Mesendoderm (in vitro differentiated cells): ENCODE results near the gene PDE3A.
A peak's percentile ranks its signal among the peaks of the same experiment; 100 is the strongest.
"Not testable (repeated sequence)": the region's sequence is repeated elsewhere in the genome, so short reads cannot be mapped to it uniquely, and the experiment has no call there.

Source experiments
- DNase-seq: peaks from one replicate; pipeline ENCODE4 v3.0.0; 2013
- H2AK5ac ChIP-seq: 2 replicates; pipeline ENCODE4 v1.6.1; 2013; ENCODE audit warnings: low read length, inconsistent platforms
- H2BK120ac ChIP-seq: 2 replicates; pipeline ENCODE4 v1.6.1; 2013; ENCODE audit warnings: low read depth, mild to moderate bottlenecking, low read length, moderate library complexity, mixed read lengths
- H2BK15ac ChIP-seq: replicated peaks from 2 replicates; pipeline ENCODE4 v1.6.1; 2013; ENCODE audit warnings: low read depth, mild to moderate bottlenecking, moderate library complexity
- H2BK5ac ChIP-seq: 2 replicates; pipeline ENCODE4 v1.6.1; 2013; ENCODE audit warnings: low read length, inconsistent platforms
- H3K18ac ChIP-seq: 2 replicates; pipeline ENCODE4 v1.6.1; 2013; ENCODE audit warnings: mild to moderate bottlenecking, low read length, mixed read lengths
- H3K23ac ChIP-seq: one replicate; pipeline ENCODE4 v1.6.1; 2013; ENCODE audit warnings: low read length
- H3K27ac ChIP-seq: 2 replicates; pipeline ENCODE4 v1.5.1; 2013; ENCODE audit warnings: low read depth, mild to moderate bottlenecking, inconsistent platforms, low read length, moderate library complexity
- H3K27me3 ChIP-seq: 2 replicates; pipeline ENCODE4 v1.6.1; 2013; ENCODE audit warnings: low read length, control low read depth, mild to moderate bottlenecking, inconsistent platforms; ENCODE audit not compliant: insufficient read depth, poor library complexity
- H3K36me3 ChIP-seq: 2 replicates; pipeline ENCODE4 v1.6.1; 2013; ENCODE audit warnings: low read length, inconsistent platforms; ENCODE audit not compliant: control insufficient read depth, insufficient read depth
- H3K4ac ChIP-seq: one replicate; pipeline ENCODE4 v1.6.1; 2013; ENCODE audit warnings: low read depth, mild to moderate bottlenecking, low read length, moderate library complexity
- H3K4me1 ChIP-seq: 2 replicates; pipeline ENCODE4 v1.6.1; 2013; ENCODE audit warnings: low read depth, low read length, inconsistent platforms; ENCODE audit not compliant: control insufficient read depth
- H3K4me2 ChIP-seq: 2 replicates; pipeline ENCODE4 v1.6.1; 2013; ENCODE audit warnings: low read length
- H3K4me3 ChIP-seq: 2 replicates; pipeline ENCODE4 v1.5.1; 2013; ENCODE audit warnings: mild to moderate bottlenecking, low read length
- H3K56ac ChIP-seq: one replicate; pipeline ENCODE4 v1.6.1; 2013; ENCODE audit warnings: low read length
- H3K79me1 ChIP-seq: 2 replicates; pipeline ENCODE4 v1.6.1; 2013; ENCODE audit warnings: low read length, inconsistent platforms
- H3K79me2 ChIP-seq: 2 replicates; pipeline ENCODE4 v1.6.1; 2013; ENCODE audit warnings: mild to moderate bottlenecking, low read length; ENCODE audit not compliant: control insufficient read depth, insufficient read depth
- H3K9ac ChIP-seq: 2 replicates; pipeline ENCODE4 v1.6.1; 2013; ENCODE audit warnings: low read length, inconsistent platforms
- H4K5ac ChIP-seq: one replicate; pipeline ENCODE4 v1.6.1; 2013; ENCODE audit warnings: low read length
- H4K8ac ChIP-seq: one replicate; pipeline ENCODE4 v1.6.1; 2013; ENCODE audit warnings: low read depth, mild to moderate bottlenecking, control low read depth, low read length, moderate library complexity
- WGBS: extraction: QIAGEN DNeasy Blood & Tissue Kit; methylation state at CpG from one replicate; pipeline ENCODE4 v1.1.7; 2013; ENCODE audit warnings: low lambda C conversion rate, missing lambda C conversion rate; ENCODE audit not compliant: insufficient coverage; ENCODE audit errors: extremely low coverage; 5-methylcytosine and 5-hydroxymethylcytosine counted together

PDE3A gene

DNA sequence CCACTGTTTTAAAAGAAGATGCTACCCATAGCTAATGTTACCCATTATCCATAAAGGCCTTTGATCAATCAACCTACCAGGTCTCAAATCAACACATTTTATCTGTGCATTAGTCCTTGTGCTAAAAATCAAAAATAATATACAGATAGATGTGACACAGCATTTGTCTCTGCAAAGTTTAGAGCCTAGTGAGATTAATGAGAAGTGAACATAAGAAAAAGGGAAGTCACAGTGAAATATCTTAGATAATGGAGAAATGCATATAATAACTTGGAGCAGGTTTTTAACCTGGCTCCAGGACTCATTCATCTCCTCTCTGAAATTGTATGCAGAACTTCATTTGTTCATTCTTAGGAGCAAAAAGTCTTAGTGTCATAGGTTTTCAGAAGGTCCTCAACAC lies 7.2 kb downstream of the PDE3A start:
- H3K23ac ChIP-seq, result no peak overlapping the region
- H2BK15ac ChIP-seq, result no peak overlapping the region
- no peak overlapping the region for H3K4ac ChIP-seq
- H3K9ac ChIP-seq, result no peak overlapping the region
- H3K4me1 ChIP-seq, result no peaks in the 10 kb centered on the region
- H3K27ac ChIP-seq, result no peak overlapping the region
- no peaks in the 10 kb centered on the region for H3K36me3 ChIP-seq
- no peak overlapping the region for H2AK5ac ChIP-seq
- no peak overlapping the region for H4K8ac ChIP-seq
- H2BK5ac ChIP-seq, result no peak overlapping the region
- no peak overlapping the region for H4K5ac ChIP-seq
- H3K79me2 ChIP-seq, result no peaks in the 10 kb centered on the region
- no peak overlapping the region for H3K4me3 ChIP-seq
- no peak overlapping the region for H3K56ac ChIP-seq
- no peaks in the 10 kb centered on the region for H3K79me1 ChIP-seq
- H2BK120ac ChIP-seq, result no peak overlapping the region
- H3K27me3 ChIP-seq, result no peaks in the 10 kb centered on the region
- no peak overlapping the region for H3K4me2 ChIP-seq
- H3K18ac ChIP-seq, result no peak overlapping the region
- no peak for DNase-seq

DNA sequence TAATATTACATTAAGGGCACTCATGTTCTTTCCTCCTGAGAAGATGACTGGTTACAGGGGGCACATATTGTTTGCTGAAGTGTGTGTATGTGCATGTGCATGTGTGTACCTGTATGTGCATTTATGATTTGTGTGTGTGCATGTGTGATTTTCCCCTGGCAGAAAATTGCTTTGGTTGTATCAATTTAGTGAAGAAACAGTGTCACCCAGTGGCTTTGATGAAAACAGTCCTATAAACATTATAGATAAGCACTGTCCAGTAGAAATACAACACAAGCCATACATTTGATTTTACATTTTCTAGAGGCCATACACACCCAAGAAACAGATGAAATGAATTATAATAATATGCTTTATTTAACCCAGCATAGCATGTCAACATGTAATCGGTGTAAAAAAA lies 8.6 kb downstream of the PDE3A start:
- Histone ChIP-seq H3K27ac (no peak overlapping the region), H3K4me2 (no peak overlapping the region), H2BK15ac (no peak overlapping the region), H3K36me3 (no peaks in the 10 kb centered on the region), H3K9ac (no peak overlapping the region), H2BK120ac (no peak overlapping the region), H4K5ac (no peak overlapping the region), H3K23ac (no peak overlapping the region), H3K27me3 (no peaks in the 10 kb centered on the region), H2BK5ac (no peak overlapping the region), H3K56ac (no peak overlapping the region), H3K4me3 (no peak overlapping the region), H3K4ac (no peak overlapping the region), H3K18ac (no peak overlapping the region), H2AK5ac (no peak overlapping the region), H3K79me2 (no peaks in the 10 kb centered on the region), H3K4me1 (no peaks in the 10 kb centered on the region), H3K79me1 (no peaks in the 10 kb centered on the region), H4K8ac (no peak overlapping the region)
- DNase-seq, result peak; percentile 5
- no CpG with 5 or more reads among the region's 1 CpG for WGBS

DNA sequence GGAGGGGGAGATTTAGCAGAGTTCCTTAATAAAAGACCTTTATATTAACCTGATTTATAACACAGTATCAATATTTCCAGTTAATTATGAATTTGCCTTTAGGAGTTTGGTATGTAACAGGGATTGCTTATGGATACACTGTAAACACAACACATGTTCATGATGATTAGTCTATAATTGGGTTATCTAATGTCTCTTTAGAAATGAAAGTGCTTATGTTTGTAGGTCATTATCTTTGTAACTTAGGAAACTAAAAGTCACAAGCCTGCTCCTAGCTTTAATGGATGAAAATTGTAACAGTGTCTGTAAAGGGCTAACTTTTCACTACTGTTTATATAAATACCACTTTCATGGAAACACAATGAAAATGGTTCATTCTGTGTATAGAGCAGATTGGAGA lies 9.4 kb downstream of the PDE3A start:
- Histone ChIP-seq H3K56ac (no peak overlapping the region), H2AK5ac (no peak overlapping the region), H2BK15ac (no peak overlapping the region), H3K4me1 (no peaks in the 10 kb centered on the region), H3K9ac (no peak overlapping the region), H3K4me2 (no peak overlapping the region), H3K27me3 (no peaks in the 10 kb centered on the region), H2BK5ac (no peak overlapping the region), H3K4me3 (no peak overlapping the region), H3K27ac (no peak overlapping the region), H3K4ac (no peak overlapping the region), H3K18ac (no peak overlapping the region), H4K8ac (no peak overlapping the region), H4K5ac (no peak overlapping the region), H3K36me3 (no peaks in the 10 kb centered on the region), H3K79me2 (no peaks in the 10 kb centered on the region), H3K79me1 (no peaks in the 10 kb centered on the region), H2BK120ac (no peak overlapping the region), H3K23ac (no peak overlapping the region)
- DNase-seq, result no peak

DNA sequence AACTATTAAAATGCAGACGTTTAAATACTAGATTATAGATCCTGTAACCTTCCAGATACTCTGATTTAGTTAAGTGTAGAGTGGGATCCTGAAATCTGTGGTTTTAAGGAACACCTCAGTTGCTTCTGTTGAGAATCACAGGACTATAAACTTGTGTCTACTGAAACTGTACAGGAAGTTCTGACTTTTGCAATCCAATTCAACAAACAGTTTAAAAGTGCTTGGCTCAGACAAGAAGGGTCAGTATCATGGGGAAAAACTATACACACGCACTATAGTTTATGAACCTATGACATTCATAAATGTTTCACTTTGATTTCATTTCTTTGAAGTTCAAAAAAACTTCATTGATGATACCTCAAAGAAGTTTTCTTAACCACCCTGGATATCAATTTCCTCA lies 13.8 kb downstream of the PDE3A start:
- Histone ChIP-seq H4K5ac (no peak overlapping the region), H3K9ac (no peak overlapping the region), H3K4me1 (no peaks in the 10 kb centered on the region), H3K27ac (no peak overlapping the region), H3K18ac (no peak overlapping the region), H3K4me2 (no peak overlapping the region), H3K36me3 (no peaks in the 10 kb centered on the region), H3K27me3 (no peaks in the 10 kb centered on the region), H3K56ac (no peak overlapping the region), H3K23ac (no peak overlapping the region), H2BK5ac (no peak overlapping the region), H4K8ac (no peak overlapping the region), H3K4me3 (no peak overlapping the region), H3K79me1 (no peaks in the 10 kb centered on the region), H2BK120ac (no peak overlapping the region), H2AK5ac (no peak overlapping the region), H3K79me2 (no peaks in the 10 kb centered on the region), H2BK15ac (no peak overlapping the region), H3K4ac (no peak overlapping the region)
- WGBS, result no CpG with 5 or more reads among the region's 2 CpGs
- DNase-seq, result no peak

DNA sequence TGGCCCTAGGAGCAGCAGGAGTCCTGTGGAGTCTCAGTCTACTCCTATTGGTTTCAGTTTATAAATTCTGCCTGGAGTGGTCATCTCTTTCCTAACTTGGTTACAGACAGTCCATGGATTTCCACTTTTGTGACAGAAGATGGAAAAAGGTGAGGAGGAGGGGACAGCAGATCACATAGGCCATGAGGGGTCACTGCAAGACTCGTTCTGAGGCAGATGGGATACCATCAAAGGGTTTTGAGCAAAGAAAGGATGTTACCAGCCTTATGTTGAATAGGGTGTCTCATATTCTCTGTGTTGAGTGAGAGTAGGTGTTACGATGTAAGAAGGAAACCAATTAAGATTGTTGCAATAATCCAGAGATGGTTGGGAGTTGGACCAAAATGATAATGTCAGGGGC lies 15.3 kb downstream of the PDE3A start:
- H3K18ac ChIP-seq, result no peak overlapping the region
- no peak overlapping the region for H2BK120ac ChIP-seq
- H3K79me2 ChIP-seq, result no peaks in the 10 kb centered on the region
- H3K4me3 ChIP-seq, result no peak overlapping the region
- no peak overlapping the region for H3K4me2 ChIP-seq
- H2BK5ac ChIP-seq, result no peak overlapping the region
- no peak overlapping the region for H4K8ac ChIP-seq
- no peak overlapping the region for H3K9ac ChIP-seq
- H3K4ac ChIP-seq, result no peak overlapping the region
- H3K36me3 ChIP-seq, result no peaks in the 10 kb centered on the region
- no peak overlapping the region for H4K5ac ChIP-seq
- H2AK5ac ChIP-seq, result no peak overlapping the region
- H3K27me3 ChIP-seq, result no peaks in the 10 kb centered on the region
- H3K4me1 ChIP-seq, result no peaks in the 10 kb centered on the region
- H3K23ac ChIP-seq, result no peak overlapping the region
- peak; percentile 29 for DNase-seq
- H3K56ac ChIP-seq, result no peak overlapping the region
- no peak overlapping the region for H2BK15ac ChIP-seq
- WGBS, result no CpG with 5 or more reads among the region's 2 CpGs
- no peak overlapping the region for H3K27ac ChIP-seq
- H3K79me1 ChIP-seq, result no peaks in the 10 kb centered on the region

DNA sequence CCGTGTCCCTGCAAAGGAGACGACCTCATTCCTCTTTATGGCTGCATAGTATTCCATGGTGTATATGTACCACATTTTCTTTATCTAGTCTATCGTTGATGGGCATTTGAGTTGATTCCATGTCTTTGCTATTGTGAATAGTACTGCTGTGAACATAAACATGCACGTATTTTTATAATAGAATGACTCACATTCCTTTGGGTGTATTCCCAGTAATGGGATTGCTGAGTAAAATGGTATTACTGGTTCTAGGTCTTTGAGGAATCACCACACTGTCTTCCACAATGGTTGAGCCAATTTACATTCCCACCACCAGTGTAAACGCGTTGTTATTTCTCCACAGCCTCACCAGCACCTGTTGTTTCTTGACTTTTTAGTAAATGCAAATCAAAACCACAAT lies 16.5 kb downstream of the PDE3A start:
- not testable (repeated sequence) for H3K4me1 ChIP-seq, H3K27me3 ChIP-seq, H3K18ac ChIP-seq, H2BK120ac ChIP-seq, H2AK5ac ChIP-seq, H4K5ac ChIP-seq, H3K36me3 ChIP-seq, DNase-seq, H3K27ac ChIP-seq, H3K4ac ChIP-seq, H3K56ac ChIP-seq, H4K8ac ChIP-seq, H3K79me2 ChIP-seq, H3K79me1 ChIP-seq, H3K4me2 ChIP-seq, H3K4me3 ChIP-seq, H2BK15ac ChIP-seq, H3K9ac ChIP-seq, H3K23ac ChIP-seq, H2BK5ac ChIP-seq
- no CpG with 5 or more reads among the region's 6 CpGs for WGBS
